Duodenal mucosa (tissue), 2 donors: ENCODE measurements around the gene CFAP410.

Experiments
- H3K27ac ChIP-seq: one replicate; pipeline ENCODE4 v1.7.0; 2013; ENCODE audit warnings: low read depth, low read length
- H3K27me3 ChIP-seq, 2 donors: one replicate each; pipeline ENCODE4 v1.7.0; 2013; ENCODE audit warnings: low read length in 2 of 2, control low read depth in 1 of 2; ENCODE audit not compliant: insufficient read depth in 2 of 2, control insufficient read depth in 1 of 2
- H3K36me3 ChIP-seq, 2 donors: one replicate each; pipeline ENCODE4 v1.7.0; 2013; ENCODE audit warnings: low read length in 2 of 2, control low read depth in 1 of 2; ENCODE audit not compliant: insufficient read depth in 2 of 2, control insufficient read depth in 1 of 2
- H3K4me1 ChIP-seq, 2 donors: one replicate each; pipeline ENCODE4 v1.7.0; 2013; ENCODE audit warnings: low read length in 2 of 2, control low read depth in 1 of 2; ENCODE audit not compliant: insufficient read depth in 2 of 2, control insufficient read depth in 1 of 2
- H3K4me3 ChIP-seq, 2 donors: one replicate each; pipeline ENCODE4 v1.7.0; 2013; ENCODE audit warnings: low read length in 2 of 2, low read depth in 1 of 2
- H3K9ac ChIP-seq, 2 donors: one replicate each; pipeline ENCODE4 v1.7.0; 2013; ENCODE audit warnings: low read length in 2 of 2, low read depth in 1 of 2
- H3K9me3 ChIP-seq, 2 donors: one replicate each; pipeline ENCODE4 v1.7.0; 2013; ENCODE audit warnings: low read length in 2 of 2, control low read depth in 1 of 2; ENCODE audit not compliant: control insufficient read depth in 1 of 2

The CFAP410 gene

GRCh38 chr21:44359396-44359795 is 20.2 kb upstream of the CFAP410 start:
- H3K36me3 ChIP-seq, result no peaks in the 10 kb centered on the region
- H3K9me3 ChIP-seq, result no peaks in the 10 kb centered on the region
- no peak overlapping the region for H3K27ac ChIP-seq
- H3K4me1 ChIP-seq, result peaks cover 0 to 4% of the 10 kb centered on the region in 2 donors
- H3K4me3 ChIP-seq, result no peak overlapping the region
- H3K27me3 ChIP-seq, result no peaks in the 10 kb centered on the region
- H3K9ac ChIP-seq, result no peak overlapping the region

- H3K9ac ChIP-seq, result no peak overlapping the region
- H3K4me1 ChIP-seq, result peaks cover 0 to 16% of the 10 kb centered on the region in 2 donors
- no peaks in the 10 kb centered on the region for H3K9me3 ChIP-seq
- no peaks in the 10 kb centered on the region for H3K36me3 ChIP-seq
- H3K27me3 ChIP-seq, result peaks cover 0 to 4% of the 10 kb centered on the region in 2 donors
- no peak overlapping the region for H3K4me3 ChIP-seq
- H3K27ac ChIP-seq, result no peak overlapping the region
These were observed 18.1 kb upstream of the CFAP410 start for GRCh38 chr21:44357064-44357837.

GRCh38 chr21:44356636-44357035 is 17.4 kb upstream of the CFAP410 start:
- Histone ChIP-seq H3K9ac (no peak overlapping the region), H3K4me3 (no peak overlapping the region), H3K27me3 (peaks cover 0 to 8% of the 10 kb centered on the region in 2 donors), H3K36me3 (no peaks in the 10 kb centered on the region), H3K4me1 (peaks cover 0 to 21% of the 10 kb centered on the region in 2 donors), H3K9me3 (no peaks in the 10 kb centered on the region), H3K27ac (no peak overlapping the region)

DNA sequence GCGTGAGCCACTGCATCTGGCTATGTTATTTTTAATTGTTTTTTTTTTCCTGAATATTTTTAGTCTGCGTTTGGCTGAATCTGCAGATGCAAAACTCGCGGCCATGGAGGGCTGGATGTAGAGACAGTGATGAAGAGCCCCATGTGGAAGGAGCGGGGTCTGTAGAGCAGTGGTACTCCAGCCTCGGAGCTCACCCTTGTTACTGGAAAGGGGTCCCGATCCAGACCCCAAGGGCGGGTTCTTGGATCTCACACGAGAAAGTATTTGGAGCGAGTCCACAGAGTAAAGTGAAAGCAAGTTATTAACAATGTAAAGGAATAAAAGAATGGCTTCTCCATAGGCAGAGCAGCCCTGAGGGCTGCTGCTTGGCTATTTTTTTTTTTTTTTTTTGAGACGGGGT is 17.0 kb upstream of the CFAP410 start:
- Histone ChIP-seq H3K4me3 (no peak overlapping the region), H3K9me3 (no peaks in the 10 kb centered on the region), H3K36me3 (no peaks in the 10 kb centered on the region), H3K27ac (no peak overlapping the region), H3K9ac (no peak overlapping the region), H3K27me3 (peaks cover 0 to 12% of the 10 kb centered on the region in 2 donors), H3K4me1 (peaks cover 0 to 26% of the 10 kb centered on the region in 2 donors)

GRCh38 chr21:44354775-44355771 is 15.9 kb upstream of the CFAP410 start:
- Histone ChIP-seq H3K4me1 (peaks cover 0 to 27% of the 10 kb centered on the region in 2 donors), H3K4me3 (peak overlapping the region in 1 of 2 donors; percentile 44), H3K9me3 (no peaks in the 10 kb centered on the region), H3K36me3 (no peaks in the 10 kb centered on the region), H3K27ac (no peak overlapping the region), H3K27me3 (peaks cover 0 to 13% of the 10 kb centered on the region in 2 donors), H3K9ac (no peak overlapping the region)

GRCh38 chr21:44354001-44354405 is 14.8 kb upstream of the CFAP410 start:
- H3K4me3 ChIP-seq, result peak overlapping the region; percentile 44 to 55

GRCh38 chr21:44353191-44353970 is 14.2 kb upstream of the CFAP410 start, which contains the start of gene TRPM2:
Gene TRPM2 (plus strand): TSS chr21:44353621. CDS start chr21:44353701, 80 bp downstream.
- peaks cover 15 to 25% of the 10 kb centered on the region in 2 donors for H3K27me3 ChIP-seq
- H3K4me1 ChIP-seq, result peaks cover 0 to 27% of the 10 kb centered on the region in 2 donors
- H3K36me3 ChIP-seq, result no peaks in the 10 kb centered on the region
- H3K9me3 ChIP-seq, result no peaks in the 10 kb centered on the region
- peak within 1 kb of the TSS in 1 of 2 donors; percentile 6 for H3K9ac ChIP-seq
- peak within 1 kb of the TSS; percentile 44 to 55 for H3K4me3 ChIP-seq
- H3K27ac ChIP-seq, result peak within 1 kb of the TSS; percentile 43

More at GRCh38 chr21:44354001-44354405, 14.8 kb upstream of the CFAP410 start:
- Histone ChIP-seq H3K36me3 (no peaks in the 10 kb centered on the region), H3K9ac (peak overlapping the region in 1 of 2 donors; percentile 6), H3K27me3 (peaks cover 8 to 20% of the 10 kb centered on the region in 2 donors), H3K27ac (no peak overlapping the region), H3K9me3 (no peaks in the 10 kb centered on the region), H3K4me1 (peaks cover 0 to 27% of the 10 kb centered on the region in 2 donors)

DNA sequence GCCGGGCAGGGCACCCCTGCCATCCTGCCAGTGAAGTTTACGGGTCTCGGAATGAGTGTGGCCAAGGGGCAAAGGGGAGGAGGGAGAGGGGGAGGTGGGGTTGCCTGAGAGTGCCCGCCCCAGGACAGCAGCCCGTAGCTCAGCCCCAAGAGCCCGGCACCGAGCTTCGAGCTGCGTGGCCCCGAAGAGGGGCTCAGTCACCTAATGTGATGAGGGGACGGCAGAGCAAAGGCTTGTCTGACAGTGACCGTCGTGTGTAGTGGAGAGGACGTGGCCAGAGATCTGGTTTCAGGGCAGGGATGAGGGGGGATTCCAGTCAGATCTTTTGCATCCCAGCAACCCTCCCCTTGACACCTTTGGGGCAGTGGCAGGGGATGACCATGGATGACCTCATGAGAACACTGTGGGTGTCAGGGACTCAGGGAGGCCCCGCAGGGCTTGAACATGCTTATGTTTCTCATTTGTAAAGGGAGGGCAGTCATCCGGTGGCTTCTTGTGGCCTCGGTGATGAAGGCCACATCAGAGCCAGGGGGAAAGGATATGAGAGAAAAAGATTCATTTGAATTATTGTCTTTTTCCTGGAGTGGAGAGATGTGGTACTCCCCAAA is 13.2 kb upstream of the CFAP410 start:
- Histone ChIP-seq H3K9me3 (no peaks in the 10 kb centered on the region), H3K27me3 (peaks cover 21 to 25% of the 10 kb centered on the region in 2 donors), H3K36me3 (no peaks in the 10 kb centered on the region), H3K27ac (no peak overlapping the region), H3K9ac (no peak overlapping the region), H3K4me3 (no peak overlapping the region), H3K4me1 (peaks cover 0 to 27% of the 10 kb centered on the region in 2 donors)

- Histone ChIP-seq H3K9ac (no peak overlapping the region), H3K27me3 (peaks cover 21 to 25% of the 10 kb centered on the region in 2 donors), H3K9me3 (no peaks in the 10 kb centered on the region), H3K4me1 (peaks cover 0 to 27% of the 10 kb centered on the region in 2 donors), H3K36me3 (no peaks in the 10 kb centered on the region), H3K27ac (no peak overlapping the region), H3K4me3 (no peak overlapping the region)
These were observed 12.5 kb upstream of the CFAP410 start for GRCh38 chr21:44351535-44352252.
